GM12874 (cell line): Measurements from ENCODE around the gene LCE5A.

Experiments used
- CTCF ChIP-seq: IDR thresholded peaks from 2 replicates; pipeline ENCODE4 v1.5.1; 2011; ENCODE audit warnings: low read depth, mild to moderate bottlenecking, control low read depth, low read length, moderate library complexity; ENCODE audit not compliant: insufficient read depth

Gene LCE5A

GRCh38 chr1:152506899-152507498 lies 3.6 kb upstream of the LCE5A start:
- no peak for TF ChIP-seq CTCF

GRCh38 chr1:152511596-152511995 lies 993 bp downstream of the LCE5A start:
- no peak for TF ChIP-seq CTCF

GRCh38 chr1:152513081-152513480 lies 2.5 kb downstream of the LCE5A start:
- no peak for TF ChIP-seq CTCF

- TF ChIP-seq CTCF, result no peak
Observed at GRCh38 chr1:152514715-152515433, 4.3 kb downstream of the LCE5A start.

GRCh38 chr1:152515434-152515783 lies 4.8 kb downstream of the LCE5A start:
- TF ChIP-seq CTCF, result no peak

GRCh38 chr1:152516082-152516481 lies 5.5 kb downstream of the LCE5A start:
- TF ChIP-seq CTCF, result no peak

GRCh38 chr1:152517237-152517811 lies 6.7 kb downstream of the LCE5A start:
- no peak for TF ChIP-seq CTCF
